Stimulated activated CD4-positive, alpha-beta T cell treated with anti-CD3 and anti-CD28 coated beads, Interleukin-12 subunit alpha, Interleukin-12 subunit beta, amount 100 ng/mL, for 4 hours (primary cell): ENCODE results near the gene SDC4.

Experiments used
- DNase-seq: peaks from one replicate; pipeline ENCODE4 v3.0.0-alpha.2; 2020

SDC4 gene

GRCh38 chr20:45316150-45317080 lies 31.8 kb downstream of the SDC4 start:
- no peak for DNase-seq

- DNase-seq, result no peak
Measured at GRCh38 chr20:45315672-45316071, 32.6 kb downstream of the SDC4 start.

GRCh38 chr20:45313943-45314342 lies 34.3 kb downstream of the SDC4 start:
- DNase-seq, result no peak

GRCh38 chr20:45313065-45313695 lies 35.0 kb downstream of the SDC4 start:
- no peak for DNase-seq

- no peak for DNase-seq
Measured at GRCh38 chr20:45312241-45312640, 36.0 kb downstream of the SDC4 start.

- peak; percentile 73 for DNase-seq
Measured at GRCh38 chr20:45311589-45312211, 36.5 kb downstream of the SDC4 start.

- DNase-seq, result no peak
Measured at GRCh38 chr20:45309075-45309474, 39.1 kb downstream of the SDC4 start.

GRCh38 chr20:45308117-45308778 lies 40.0 kb downstream of the SDC4 start, which contains the start of gene MATN4:
TSS of gene MATN4 (minus strand) at chr20:45308299. CDS start at chr20:45305582, 2,717 bp downstream.
- no peak for DNase-seq

GRCh38 chr20:45307076-45307640 lies 41.1 kb downstream of the SDC4 start:
- DNase-seq, result no peak

GRCh38 chr20:45306431-45306982 lies 41.7 kb downstream of the SDC4 start, which contains the start of gene RBPJL:
TSS of gene RBPJL (plus strand) at chr20:45306840. CDS start at chr20:45306923, 83 bp downstream.
- DNase-seq, result peak; percentile 45

GRCh38 chr20:45305262-45305661 lies 43.0 kb downstream of the SDC4 start:
- no peak for DNase-seq

GRCh38 chr20:45304464-45304999 lies 43.7 kb downstream of the SDC4 start:
- no peak for DNase-seq

GRCh38 chr20:45303586-45304463 lies 44.4 kb downstream of the SDC4 start:
- DNase-seq, result no peak

- no peak for DNase-seq
Measured at GRCh38 chr20:45301824-45302271, 46.4 kb downstream of the SDC4 start.

- no peak for DNase-seq
Measured at GRCh38 chr20:45300961-45301360, 47.3 kb downstream of the SDC4 start.

GRCh38 chr20:45299786-45300185 lies 48.4 kb downstream of the SDC4 start:
- no peak for DNase-seq

- DNase-seq, result no peak
Measured at GRCh38 chr20:45297786-45298497, 50.3 kb downstream of the SDC4 start.

GRCh38 chr20:45294659-45295058 lies 53.6 kb downstream of the SDC4 start:
- DNase-seq, result no peak

GRCh38 chr20:45294003-45294368 lies 54.2 kb downstream of the SDC4 start:
- DNase-seq, result no peak
